Activated T-cell treated with anti-CD3 and anti-CD28 coated beads for 24 hours (primary cell): ENCODE data around the gene LRRC2.
"Not testable (repeated sequence)": the region's sequence is repeated elsewhere in the genome, so short reads cannot be mapped to it uniquely, and the experiment has no call there.

Source experiments
- DNase-seq: peaks from one replicate; pipeline ENCODE4 v3.0.0-alpha.2; 2020; ENCODE audit warnings: low read depth

LRRC2 gene

GRCh38 chr3:46557814-46558183 lies 8.3 kb downstream of the LRRC2 start:
- no peak for DNase-seq

DNA sequence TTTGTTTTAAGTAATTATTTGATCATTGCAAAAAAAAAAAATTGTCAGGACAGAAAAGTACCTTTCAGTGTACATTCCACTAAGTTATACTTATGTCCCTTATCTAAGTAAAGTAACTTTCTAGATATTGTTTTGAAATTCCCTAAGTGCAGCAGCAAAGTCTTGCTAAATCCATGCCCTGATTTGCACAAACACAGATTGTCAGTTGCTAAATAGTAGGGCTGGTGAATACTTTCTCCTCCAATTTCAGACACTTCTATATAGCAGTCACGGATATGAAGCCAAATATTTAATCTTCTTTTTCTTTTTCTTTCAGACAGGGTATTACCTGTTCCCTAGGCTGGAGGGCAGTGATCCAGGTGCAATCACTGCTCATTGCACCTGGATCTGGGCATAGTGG lies 12.9 kb downstream of the LRRC2 start:
- no peak for DNase-seq

GRCh38 chr3:46552538-46552937 lies 13.6 kb downstream of the LRRC2 start:
- no peak for DNase-seq

- no peak for DNase-seq
These were observed 14.5 kb downstream of the LRRC2 start for GRCh38 chr3:46551615-46552014.

GRCh38 chr3:46549989-46550388 lies 16.1 kb downstream of the LRRC2 start:
- DNase-seq = no peak

GRCh38 chr3:46549408-46549904 lies 16.6 kb downstream of the LRRC2 start:
- no peak for DNase-seq

- not testable (repeated sequence) for DNase-seq
These were observed 17.5 kb downstream of the LRRC2 start for GRCh38 chr3:46548611-46549010.

- DNase-seq = no peak
These were observed 19.1 kb downstream of the LRRC2 start for GRCh38 chr3:46546896-46547440.

- DNase-seq = no peak
These were observed 20.1 kb downstream of the LRRC2 start for GRCh38 chr3:46545818-46546630.

- no peak for DNase-seq
These were observed 21.2 kb downstream of the LRRC2 start for GRCh38 chr3:46544771-46545503.

GRCh38 chr3:46542801-46543201 lies 23.3 kb downstream of the LRRC2 start:
- DNase-seq = no peak

DNA sequence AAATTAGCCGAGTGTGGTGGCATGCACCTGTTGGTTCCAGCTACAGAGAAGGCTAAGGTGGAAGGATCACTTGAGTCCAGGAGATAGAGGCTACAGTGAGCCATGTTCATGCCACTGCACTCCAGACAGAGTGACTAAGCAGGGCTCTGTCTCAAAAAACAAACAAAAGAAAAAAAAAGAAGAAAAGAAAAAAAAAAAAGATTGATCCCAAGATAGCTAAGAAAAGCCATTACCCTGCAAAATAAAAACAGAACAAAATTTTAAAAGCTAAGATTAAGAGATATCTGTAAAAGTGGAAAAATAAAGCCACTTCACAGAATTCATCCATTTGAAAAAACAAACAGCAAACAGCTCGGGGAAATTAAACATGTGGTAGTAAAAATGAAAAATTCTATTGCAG lies 23.8 kb downstream of the LRRC2 start:
- no peak for DNase-seq

- DNase-seq = no peak
These were observed 24.3 kb downstream of the LRRC2 start for GRCh38 chr3:46541835-46542234.

GRCh38 chr3:46540550-46540949 lies 25.6 kb downstream of the LRRC2 start:
- DNase-seq = no peak

DNA sequence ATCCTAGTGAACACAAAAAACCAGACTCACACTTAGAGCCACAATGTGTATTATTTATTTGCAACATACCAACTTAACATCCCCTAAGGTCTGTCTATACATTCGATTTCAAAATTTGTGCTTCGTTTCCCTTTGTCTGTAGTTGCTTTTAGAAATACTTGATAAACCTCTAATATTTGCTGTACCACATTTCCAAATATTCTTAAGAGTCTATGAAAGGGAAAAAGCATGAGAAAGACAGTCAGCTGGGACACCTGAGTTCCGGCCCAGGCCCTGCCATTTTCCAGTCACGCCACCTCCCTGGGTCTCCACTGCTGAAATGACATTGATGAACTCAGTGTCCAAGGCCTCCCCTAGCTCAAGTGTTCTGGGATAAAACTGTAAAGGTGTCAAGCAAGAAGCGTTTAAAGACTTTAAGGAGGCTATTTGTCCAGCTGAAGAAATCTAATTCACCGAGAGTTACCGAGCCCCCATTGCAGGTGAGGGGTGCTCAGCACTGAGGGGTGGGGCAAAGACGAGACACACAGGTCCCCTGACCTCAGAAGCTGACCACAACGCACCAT lies 26.6 kb downstream of the LRRC2 start:
- DNase-seq = no peak

GRCh38 chr3:46538803-46539442 lies 27.2 kb downstream of the LRRC2 start:
- peak; percentile 58 for DNase-seq

- DNase-seq = not testable (repeated sequence)
These were observed 27.7 kb downstream of the LRRC2 start for GRCh38 chr3:46538425-46538802.

DNA sequence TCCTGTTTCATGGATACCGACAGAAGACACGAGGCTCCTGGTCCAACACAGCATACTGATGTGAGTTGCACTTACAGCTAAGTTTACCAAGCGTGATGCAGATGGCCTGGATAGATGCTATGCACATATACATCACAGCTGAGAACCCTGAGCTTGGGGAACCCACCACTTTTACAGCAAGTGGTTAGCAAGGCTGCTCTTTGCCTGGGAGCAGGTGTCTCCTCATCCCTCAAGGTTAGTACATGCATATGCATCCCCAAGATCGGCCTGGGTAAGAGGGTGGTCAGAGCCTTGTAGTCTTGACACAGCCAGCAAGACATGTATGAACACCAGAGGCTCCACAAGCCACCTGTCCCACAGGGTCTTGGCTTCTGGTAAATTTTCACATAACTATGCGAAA lies 28.3 kb downstream of the LRRC2 start:
- no peak for DNase-seq

DNA sequence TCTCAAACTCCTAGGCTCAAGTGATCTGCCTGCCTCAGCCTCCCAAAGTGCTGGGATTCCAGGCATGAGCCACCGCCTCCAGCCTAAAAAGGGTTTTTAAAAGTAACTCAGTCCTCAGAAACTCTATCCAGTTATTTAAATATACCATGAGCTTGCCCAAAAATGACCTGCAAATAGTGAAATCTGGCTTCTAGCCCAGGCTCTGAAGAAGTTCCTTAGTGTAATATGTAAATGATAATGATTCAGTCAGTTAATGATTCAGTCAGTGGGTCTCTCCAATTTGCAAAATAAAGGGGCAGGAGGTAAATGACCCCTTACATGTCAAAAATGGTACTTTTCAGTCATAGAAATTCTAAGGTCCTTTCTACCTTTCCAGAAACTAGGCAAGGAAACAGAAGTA lies 28.8 kb downstream of the LRRC2 start:
- DNase-seq = no peak

DNA sequence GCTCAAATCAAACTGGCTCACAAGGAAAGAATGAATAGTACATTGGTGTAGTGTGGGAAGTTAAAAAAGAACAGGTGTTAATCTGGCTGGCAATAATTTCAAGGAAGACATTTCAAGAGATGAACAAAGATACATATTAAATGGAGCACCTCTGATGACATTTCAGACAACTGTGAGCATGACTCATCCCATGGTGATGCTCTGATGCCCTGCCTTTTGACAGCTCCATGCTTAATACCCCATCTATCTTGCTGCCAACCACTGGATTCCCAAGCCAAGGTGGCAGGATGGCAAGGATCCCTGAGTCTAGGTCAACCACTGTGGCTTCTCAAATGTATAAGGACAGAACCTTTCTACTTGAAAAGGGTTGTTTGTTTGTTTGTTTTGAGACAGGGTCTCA lies 29.3 kb downstream of the LRRC2 start:
- DNase-seq = no peak

- DNase-seq = no peak
These were observed 30.4 kb downstream of the LRRC2 start for GRCh38 chr3:46535746-46536145.

- DNase-seq = no peak
These were observed 33.0 kb downstream of the LRRC2 start for GRCh38 chr3:46533091-46533490.
